Activated T-cell treated with anti-CD3 and anti-CD28 coated beads, Interleukin-2, amount 50 U/mL, for 4 hours (primary cell): ENCODE data around the gene INKA2. TPM values are rescaled to one million over a fixed set of nuclear protein-coding genes. Genes with fewer than 3 reads are reported as not detected.

Experiments used
- ATAC-seq, 2 donors: fragments of 200-7000 bp; cut with Tn5 transposase; one replicate each; pipeline ENCODE4 v1.10.0; 2021
- DNase-seq: peaks from one replicate; pipeline ENCODE4 v3.0.0-alpha.2; 2020
- H3K27me3 Mint-ChIP-seq: one replicate; pipeline ENCODE4 v1.8.0; 2021; ENCODE audit warnings: low read depth, mixed read lengths
- H3K36me3 Mint-ChIP-seq: one replicate; pipeline ENCODE4 v1.8.0; 2022; ENCODE audit warnings: mixed read lengths; ENCODE audit not compliant: insufficient read depth
- H3K4me1 Mint-ChIP-seq: one replicate; pipeline ENCODE4 v1.8.0; 2021; ENCODE audit warnings: low read depth, mixed read lengths
- H3K4me3 Mint-ChIP-seq: one replicate; pipeline ENCODE4 v1.8.0; 2021; ENCODE audit warnings: mild to moderate bottlenecking, moderate library complexity, mixed read lengths
- H3K9me3 Mint-ChIP-seq: one replicate; pipeline ENCODE4 v1.8.0; 2021; ENCODE audit warnings: mixed read lengths
- total RNA-seq, 3 donors: library from RNA; stranded (reverse); gene quantifications; one replicate each; pipeline ENCODE4 v1.2.1, GENCODE V29; 2021

The INKA2 gene
- total RNA-seq, 3 donors from 2014 or later, result 0.25 to 0.82 (median 0.76) TPM

GRCh38 chr1:111719135-111719534 lies 20.1 kb downstream of the INKA2 start:
- H3K36me3 Mint-ChIP-seq, result peaks cover 12% of the 10 kb centered on the region

GRCh38 chr1:111717450-111717849 lies 21.7 kb downstream of the INKA2 start:
- Mint-ChIP-seq H3K27me3 (no peaks in the 10 kb centered on the region), H3K9me3 (no peaks in the 10 kb centered on the region)

More at GRCh38 chr1:111719135-111719534, 20.1 kb downstream of the INKA2 start:
- DNase-seq (no peak), ATAC-seq (no peak)
- no peaks in the 10 kb centered on the region for H3K27me3 Mint-ChIP-seq
- H3K4me3 Mint-ChIP-seq, result no peak overlapping the region
- H3K9me3 Mint-ChIP-seq, result no peaks in the 10 kb centered on the region
- peaks cover 28% of the 10 kb centered on the region for H3K4me1 Mint-ChIP-seq

GRCh38 chr1:111716333-111716732 lies 22.9 kb downstream of the INKA2 start:
- no peaks in the 10 kb centered on the region for H3K9me3 Mint-ChIP-seq
- ATAC-seq, result no peak
- no peak for DNase-seq
- no peaks in the 10 kb centered on the region for H3K27me3 Mint-ChIP-seq
- no peak overlapping the region for H3K4me3 Mint-ChIP-seq
- peaks cover 14% of the 10 kb centered on the region for H3K4me1 Mint-ChIP-seq
- peaks cover 14% of the 10 kb centered on the region for H3K36me3 Mint-ChIP-seq

More at GRCh38 chr1:111717450-111717849, 21.7 kb downstream of the INKA2 start:
- Mint-ChIP-seq H3K4me3 (no peak overlapping the region), H3K4me1 (peaks cover 14% of the 10 kb centered on the region), H3K36me3 (peaks cover 12% of the 10 kb centered on the region)
- ATAC-seq, result no peak
- no peak for DNase-seq

- Mint-ChIP-seq H3K27me3 (no peaks in the 10 kb centered on the region), H3K4me3 (no peak overlapping the region), H3K4me1 (peaks cover 14% of the 10 kb centered on the region), H3K9me3 (no peaks in the 10 kb centered on the region), H3K36me3 (peaks cover 29% of the 10 kb centered on the region)
- ATAC-seq, result peak in 1 of 2 donors; percentile 32
- no peak for DNase-seq
Measured at GRCh38 chr1:111709986-111710385, 29.2 kb downstream of the INKA2 start.

- H3K4me3 Mint-ChIP-seq, result no peak overlapping the region
- ATAC-seq (no peak), DNase-seq (no peak)
Measured at GRCh38 chr1:111707906-111708305, 31.3 kb downstream of the INKA2 start.

GRCh38 chr1:111706921-111707320 lies 32.3 kb downstream of the INKA2 start:
- Mint-ChIP-seq H3K36me3 (peaks cover 38% of the 10 kb centered on the region), H3K4me3 (no peak overlapping the region), H3K27me3 (no peaks in the 10 kb centered on the region), H3K9me3 (no peaks in the 10 kb centered on the region), H3K4me1 (peaks cover 21% of the 10 kb centered on the region)
- no peak for ATAC-seq
- no peak for DNase-seq

More at GRCh38 chr1:111707906-111708305, 31.3 kb downstream of the INKA2 start:
- Mint-ChIP-seq H3K4me1 (peaks cover 17% of the 10 kb centered on the region), H3K27me3 (no peaks in the 10 kb centered on the region), H3K36me3 (peaks cover 35% of the 10 kb centered on the region), H3K9me3 (no peaks in the 10 kb centered on the region)

GRCh38 chr1:111705841-111706240 lies 33.4 kb downstream of the INKA2 start:
- Mint-ChIP-seq H3K4me1 (peaks cover 25% of the 10 kb centered on the region), H3K36me3 (peaks cover 41% of the 10 kb centered on the region), H3K27me3 (no peaks in the 10 kb centered on the region), H3K9me3 (no peaks in the 10 kb centered on the region), H3K4me3 (no peak overlapping the region)
- no peak for ATAC-seq
- DNase-seq, result no peak

- peaks cover 31% of the 10 kb centered on the region for H3K4me1 Mint-ChIP-seq
- DNase-seq, result no peak
- peak in 1 of 2 donors; percentile 23 for ATAC-seq
- peaks cover 51% of the 10 kb centered on the region for H3K36me3 Mint-ChIP-seq
- H3K27me3 Mint-ChIP-seq, result no peaks in the 10 kb centered on the region
- no peaks in the 10 kb centered on the region for H3K9me3 Mint-ChIP-seq
- H3K4me3 Mint-ChIP-seq, result no peak overlapping the region
Measured at GRCh38 chr1:111704776-111705175, 34.4 kb downstream of the INKA2 start.

- ATAC-seq, result no peak
- Mint-ChIP-seq H3K4me1 (peaks cover 26% of the 10 kb centered on the region), H3K36me3 (peaks cover 49% of the 10 kb centered on the region), H3K9me3 (no peaks in the 10 kb centered on the region), H3K4me3 (no peak overlapping the region), H3K27me3 (no peaks in the 10 kb centered on the region)
- no peak for DNase-seq
Measured at GRCh38 chr1:111704240-111704639, 35.0 kb downstream of the INKA2 start.

- Mint-ChIP-seq H3K9me3 (no peaks in the 10 kb centered on the region), H3K4me1 (peaks cover 28% of the 10 kb centered on the region), H3K4me3 (no peak overlapping the region), H3K27me3 (no peaks in the 10 kb centered on the region), H3K36me3 (peaks cover 46% of the 10 kb centered on the region)
- DNase-seq, result no peak
- no peak for ATAC-seq
Measured at GRCh38 chr1:111702504-111703050, 36.6 kb downstream of the INKA2 start.

- ATAC-seq, result no peak
- Mint-ChIP-seq H3K4me3 (no peak overlapping the region), H3K27me3 (no peaks in the 10 kb centered on the region), H3K4me1 (peaks cover 44% of the 10 kb centered on the region), H3K9me3 (no peaks in the 10 kb centered on the region), H3K36me3 (peaks cover 52% of the 10 kb centered on the region)
- DNase-seq, result no peak
Measured at GRCh38 chr1:111699268-111699667, 39.9 kb downstream of the INKA2 start.

- DNase-seq, result no peak
- no peak for ATAC-seq
- Mint-ChIP-seq H3K9me3 (no peaks in the 10 kb centered on the region), H3K27me3 (no peaks in the 10 kb centered on the region), H3K4me1 (peaks cover 55% of the 10 kb centered on the region), H3K36me3 (peaks cover 64% of the 10 kb centered on the region), H3K4me3 (no peak overlapping the region)
Measured at GRCh38 chr1:111696330-111696729, 42.9 kb downstream of the INKA2 start.

GRCh38 chr1:111695801-111696200 lies 43.4 kb downstream of the INKA2 start:
- Mint-ChIP-seq H3K9me3 (no peaks in the 10 kb centered on the region), H3K4me1 (peaks cover 55% of the 10 kb centered on the region), H3K36me3 (peaks cover 62% of the 10 kb centered on the region), H3K27me3 (no peaks in the 10 kb centered on the region), H3K4me3 (no peak overlapping the region)
- DNase-seq (no peak), ATAC-seq (no peak)

- Mint-ChIP-seq H3K9me3 (no peaks in the 10 kb centered on the region), H3K4me3 (no peak overlapping the region), H3K36me3 (peaks cover 49% of the 10 kb centered on the region), H3K4me1 (peaks cover 65% of the 10 kb centered on the region), H3K27me3 (no peaks in the 10 kb centered on the region)
- ATAC-seq (no peak), DNase-seq (no peak)
Measured at GRCh38 chr1:111691886-111692285, 47.3 kb downstream of the INKA2 start.

GRCh38 chr1:111690306-111690617 lies 48.9 kb downstream of the INKA2 start:
- no peaks in the 10 kb centered on the region for H3K27me3 Mint-ChIP-seq
- H3K4me3 Mint-ChIP-seq, result no peak overlapping the region
- no peak for DNase-seq
- peaks cover 66% of the 10 kb centered on the region for H3K4me1 Mint-ChIP-seq
- no peaks in the 10 kb centered on the region for H3K9me3 Mint-ChIP-seq
- no peak for ATAC-seq
- peaks cover 46% of the 10 kb centered on the region for H3K36me3 Mint-ChIP-seq
